Activated CD4-positive, alpha-beta T cell treated with anti-CD3 and anti-CD28 coated beads, Interleukin-2, amount 50 U/mL, for 16 hours (primary cell): ENCODE results near the gene RAB40B.

Experiments used
- DNase-seq: peaks from one replicate; pipeline ENCODE4 v3.0.0-alpha.2; 2020

The RAB40B gene

DNA sequence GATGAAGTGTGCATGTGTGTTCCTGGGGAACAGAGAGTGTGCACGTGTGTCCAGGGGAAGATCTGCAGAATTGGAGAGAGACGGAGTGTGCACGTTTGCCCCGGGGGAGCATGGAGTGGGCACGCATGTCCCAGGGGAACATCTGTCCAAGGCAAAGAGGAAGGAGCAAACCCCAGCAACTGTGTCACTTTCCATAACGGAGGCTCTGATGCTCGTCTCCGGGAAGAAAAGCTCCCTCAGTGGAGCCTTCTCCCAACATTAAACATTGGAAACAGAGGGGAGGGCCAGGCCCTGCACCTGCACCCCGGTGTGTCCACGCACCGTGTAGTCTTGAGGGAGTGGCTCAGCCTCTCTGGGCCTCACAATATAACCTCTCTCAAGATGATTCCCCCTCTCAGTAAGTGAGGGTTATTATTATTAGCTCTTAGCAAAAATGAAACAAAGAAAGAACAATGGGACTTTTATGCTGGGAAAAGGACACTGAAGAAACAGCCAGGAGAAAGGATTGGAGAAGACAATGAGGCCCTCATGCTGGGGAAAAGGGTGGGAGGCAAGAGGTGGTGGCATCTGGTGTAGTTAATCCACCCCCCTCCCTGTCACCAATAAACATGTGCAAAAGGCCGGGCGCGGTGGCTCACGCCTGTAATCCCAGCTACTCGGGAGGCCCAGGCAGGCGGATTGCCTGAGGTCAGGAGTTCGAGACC is 7.6 kb downstream of the RAB40B start:
- DNase-seq, result no peak

DNA sequence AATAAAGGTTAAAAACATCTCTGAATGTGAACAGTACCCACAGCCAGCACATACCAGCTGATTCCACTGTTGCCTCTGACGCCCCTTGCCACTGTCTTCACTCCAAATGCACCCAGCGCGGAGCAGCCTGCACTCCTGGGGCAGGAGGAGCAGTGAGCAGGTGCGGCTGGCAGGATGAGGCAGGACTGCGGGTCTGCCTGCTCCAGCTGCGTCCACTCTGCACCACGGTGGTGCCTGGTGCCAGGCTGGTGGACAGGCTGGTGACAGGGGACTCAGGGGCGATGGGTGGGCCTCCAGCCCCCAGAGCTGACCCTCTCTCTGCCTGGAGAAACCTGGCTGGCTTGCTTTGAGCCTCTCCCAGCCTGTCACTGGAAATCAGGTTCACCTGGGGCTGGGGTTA is 9.4 kb downstream of the RAB40B start:
- DNase-seq, result no peak

DNA sequence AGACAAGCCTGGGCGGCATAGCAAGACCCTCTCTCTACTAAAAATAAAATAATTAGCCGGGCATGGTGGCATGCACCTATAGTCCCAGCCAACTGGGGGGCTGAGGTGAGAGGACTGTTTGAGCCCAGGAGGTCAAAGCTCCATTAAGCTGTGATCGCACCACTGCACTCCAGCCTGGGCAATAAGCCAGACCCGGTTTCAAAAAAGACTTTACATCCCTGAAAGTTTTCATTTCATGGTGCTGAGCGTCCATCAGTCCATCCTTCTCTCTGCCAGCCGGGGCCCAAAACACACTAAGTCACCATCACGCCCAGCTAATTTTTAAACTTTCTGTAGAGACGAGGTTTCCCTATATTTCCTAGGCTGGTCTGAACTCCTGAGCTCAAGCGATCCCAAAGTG is 10.6 kb downstream of the RAB40B start:
- DNase-seq, result no peak

DNA sequence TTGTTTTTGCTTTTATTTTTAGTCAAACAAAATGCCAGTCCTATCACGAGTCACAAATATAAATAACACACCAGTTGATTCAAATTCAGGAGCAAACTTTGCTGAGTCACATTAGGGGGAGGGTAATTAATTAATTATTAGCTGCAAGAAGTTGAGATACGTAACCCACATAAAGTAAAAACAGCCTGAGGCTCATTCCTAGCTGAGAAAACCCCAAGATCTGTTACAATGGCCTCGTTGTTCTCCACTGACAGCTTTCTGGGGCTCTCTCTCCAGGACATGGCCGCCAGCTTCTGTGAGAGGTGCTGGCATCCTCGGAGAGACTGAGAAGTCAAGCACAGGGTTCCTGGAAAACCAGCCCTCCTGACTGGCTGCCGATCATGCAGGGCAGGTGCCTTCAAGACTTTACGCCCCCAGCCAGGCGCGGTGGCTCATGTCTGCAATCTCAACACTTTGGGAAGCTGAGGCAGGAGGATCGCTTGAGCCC is 11.1 kb downstream of the RAB40B start:
- DNase-seq, result no peak

DNA sequence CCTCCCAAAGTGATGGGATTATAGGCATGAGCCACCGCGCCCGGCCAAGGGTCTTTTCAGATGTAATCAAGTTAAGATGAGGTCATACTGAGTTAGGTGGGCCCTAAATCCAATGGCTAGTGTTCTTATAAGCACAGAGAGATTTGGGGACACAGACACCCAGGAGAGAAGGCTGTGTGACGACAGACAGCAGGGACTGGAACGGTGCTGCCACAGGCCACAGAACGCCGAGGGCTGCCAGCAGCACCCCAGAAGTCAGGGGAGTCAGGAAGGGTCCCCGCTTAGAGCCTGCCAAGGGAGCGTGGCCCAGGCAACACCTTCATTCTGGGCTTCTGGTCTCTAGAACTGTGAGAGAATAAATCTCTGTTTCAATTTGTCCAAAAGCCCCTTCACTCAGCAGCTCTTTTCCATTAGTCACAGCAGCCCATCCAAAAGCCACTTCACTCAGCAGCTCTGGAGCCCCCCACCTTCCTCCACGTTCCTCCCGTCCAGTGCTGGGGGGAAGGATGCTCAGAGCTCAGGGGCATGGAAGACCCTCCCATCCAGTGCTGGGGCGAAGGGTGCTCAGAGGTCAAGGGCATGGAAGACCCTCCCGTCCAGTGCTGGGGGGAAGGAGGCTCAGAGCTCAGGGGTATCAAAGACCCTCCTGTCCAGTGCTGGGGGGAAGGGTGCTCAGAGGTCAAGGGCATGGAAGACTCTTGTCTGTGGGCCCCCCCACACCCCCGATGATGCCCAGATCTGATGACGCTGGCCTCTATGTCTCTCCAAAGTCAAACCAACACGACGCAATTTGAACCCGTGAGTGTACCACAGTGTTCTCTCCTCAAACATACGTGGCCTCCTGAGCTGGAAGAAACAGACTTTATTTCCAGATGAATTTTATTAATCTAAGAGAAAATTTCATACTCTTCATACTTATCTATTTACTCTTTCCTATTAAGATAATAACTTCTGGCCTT is 11.9 kb downstream of the RAB40B start:
- DNase-seq, result no peak

DNA sequence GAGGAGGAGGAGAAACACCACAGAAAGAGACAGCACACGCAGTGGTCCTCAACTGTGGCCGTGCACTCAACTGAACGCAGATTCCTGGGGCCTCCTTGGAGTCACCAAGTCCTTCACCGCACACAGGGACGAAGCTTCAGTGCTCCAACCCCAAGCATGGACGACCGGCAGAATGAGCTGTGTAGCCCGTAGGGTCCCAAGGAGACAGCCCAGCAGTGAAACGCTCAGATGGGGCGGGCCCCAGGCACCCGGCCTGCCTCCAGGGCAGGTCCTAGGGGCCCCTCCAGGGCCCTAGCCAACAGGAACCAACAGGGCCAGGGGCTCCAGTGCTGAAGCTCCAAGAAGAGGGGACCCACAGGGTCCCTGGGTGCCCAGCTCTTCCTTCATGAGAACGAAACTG is 13.2 kb downstream of the RAB40B start:
- DNase-seq, result no peak

DNA sequence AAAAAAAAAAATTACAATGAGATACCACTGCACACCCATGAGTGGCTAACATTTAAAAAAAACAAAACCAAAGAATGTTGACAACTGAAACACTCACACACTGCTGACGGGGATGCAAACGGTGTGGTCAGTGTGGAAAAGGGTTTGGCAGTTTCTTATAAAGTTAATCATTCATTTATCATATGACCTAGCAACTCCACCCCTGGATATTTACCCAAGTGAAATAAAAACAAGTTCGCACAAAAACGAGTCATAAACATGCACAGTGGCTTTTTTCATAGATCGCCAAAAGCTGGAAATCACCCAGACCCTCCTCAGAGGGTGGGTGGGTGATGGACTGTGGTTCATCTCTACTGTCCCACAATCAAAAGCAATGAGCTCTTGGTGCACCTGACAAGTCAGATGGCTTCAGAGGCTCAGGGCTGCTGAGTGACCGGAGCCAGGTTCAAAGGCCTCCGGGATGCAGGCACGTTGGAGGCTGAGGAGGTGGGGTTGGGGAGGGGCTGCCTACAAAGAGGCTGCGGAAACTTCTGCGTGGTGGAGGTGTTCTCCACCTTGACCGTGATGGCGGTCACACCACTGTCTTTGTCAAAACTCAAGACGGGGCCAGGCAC is 14.2 kb downstream of the RAB40B start:
- DNase-seq, result no peak

DNA sequence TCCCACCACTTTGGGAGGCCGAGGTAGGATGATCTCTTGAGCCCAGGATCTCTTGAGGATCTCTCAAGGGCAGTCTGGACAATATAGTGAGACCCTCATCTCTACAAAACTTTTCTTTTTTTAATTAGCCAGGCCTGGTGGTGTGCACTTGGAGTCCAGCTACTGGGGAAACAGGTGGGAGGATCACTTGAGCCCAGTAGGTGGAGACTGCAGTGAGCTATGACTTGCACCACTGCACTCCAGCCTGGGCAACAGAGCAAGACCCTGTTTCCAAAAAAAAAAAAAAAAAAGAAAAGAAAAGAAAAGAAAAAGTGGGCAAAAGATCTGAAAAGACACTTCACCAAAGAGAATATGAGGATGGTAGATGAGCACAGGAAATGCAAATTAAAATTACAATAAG is 15.0 kb downstream of the RAB40B start:
- DNase-seq, result no peak

DNA sequence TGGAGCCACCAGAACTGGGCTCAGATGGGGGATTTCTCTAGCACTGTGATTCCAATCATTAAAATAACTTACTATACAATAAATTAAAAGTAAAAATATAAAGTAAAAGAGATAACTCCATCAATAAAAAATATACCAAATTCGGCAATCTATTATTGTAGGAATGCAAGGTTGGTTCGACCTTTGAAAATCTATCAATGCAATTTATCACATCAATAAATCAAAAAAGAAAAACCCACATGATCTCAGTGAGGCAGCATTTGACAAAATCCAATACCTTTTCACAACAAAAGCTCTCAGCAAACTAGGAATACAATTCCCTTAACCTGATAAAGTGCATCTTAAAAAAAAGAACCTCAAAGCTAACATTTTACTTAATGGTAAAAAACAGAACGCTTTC is 17.0 kb downstream of the RAB40B start:
- no peak for DNase-seq

DNA sequence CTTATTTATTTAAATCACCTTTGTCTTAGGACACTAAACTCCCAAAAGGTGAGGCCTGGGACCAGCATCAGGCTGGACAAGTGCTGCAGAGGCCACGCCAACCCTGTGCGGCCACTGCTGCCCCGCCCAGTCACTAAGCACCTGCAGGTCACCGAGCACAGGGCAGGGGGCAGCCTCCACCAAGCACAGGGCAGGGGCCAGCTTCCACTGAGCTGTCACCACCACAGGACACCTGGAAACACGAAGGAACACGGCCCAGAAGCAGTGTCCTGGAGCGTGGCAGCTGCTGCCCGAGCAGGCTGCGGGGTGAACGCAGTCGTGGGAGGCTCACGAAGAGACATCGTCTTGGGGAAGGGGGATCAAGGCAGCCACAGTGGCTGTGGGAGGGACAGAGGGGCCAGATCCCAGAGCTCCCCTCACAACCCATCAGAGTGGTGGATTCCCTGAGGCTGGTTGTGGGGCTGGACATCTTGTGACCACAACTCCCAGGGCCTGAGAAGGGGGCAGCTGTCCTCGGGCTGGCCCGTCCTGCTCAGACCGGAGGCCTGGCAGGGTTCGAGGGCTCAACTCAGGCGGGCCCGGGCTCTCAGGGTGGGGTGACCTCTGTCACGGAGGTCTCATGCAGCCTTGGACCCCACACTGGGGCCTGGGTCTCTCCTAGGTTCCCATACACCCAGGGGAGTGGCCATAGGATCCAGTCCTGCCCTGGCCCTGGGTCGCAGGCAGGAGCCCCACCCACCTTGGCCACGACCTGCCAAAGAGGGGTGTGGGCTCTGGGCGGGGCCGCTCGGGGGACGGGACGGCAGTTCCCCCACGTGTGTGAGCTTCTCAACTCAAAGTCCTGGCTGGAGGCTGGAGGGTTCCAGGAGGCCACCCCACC is 18.7 kb downstream of the RAB40B start:
- DNase-seq, result no peak

DNA sequence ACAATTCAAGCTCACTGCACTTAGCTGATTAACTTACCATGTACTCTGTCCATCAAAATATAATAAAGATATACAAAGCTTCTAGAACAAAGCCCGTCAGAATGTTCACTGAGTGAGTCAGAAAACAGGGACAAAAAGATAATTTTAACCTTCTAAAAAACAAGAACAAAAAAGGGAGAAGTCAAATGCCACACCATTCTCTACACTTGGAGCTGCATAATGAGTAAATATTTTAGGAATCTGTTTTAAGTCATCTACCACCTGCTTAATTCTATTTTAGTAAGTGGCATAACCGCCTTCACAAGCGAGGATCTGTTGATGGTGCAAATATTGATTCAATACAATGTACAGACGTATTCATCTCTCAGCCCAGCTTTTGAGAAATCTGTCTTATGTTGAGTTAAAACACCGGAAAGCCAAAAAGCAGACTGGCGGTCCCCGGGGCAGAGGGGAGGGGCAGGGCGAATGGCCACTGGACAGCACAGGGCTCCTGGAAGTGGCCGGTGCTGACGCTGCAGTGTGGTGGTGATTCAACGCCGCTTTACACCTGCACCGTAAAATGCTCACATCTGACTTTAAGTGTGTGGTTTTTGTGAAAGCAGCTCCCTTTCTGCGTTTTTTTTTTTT is 20.1 kb downstream of the RAB40B start:
- DNase-seq, result no peak

DNA sequence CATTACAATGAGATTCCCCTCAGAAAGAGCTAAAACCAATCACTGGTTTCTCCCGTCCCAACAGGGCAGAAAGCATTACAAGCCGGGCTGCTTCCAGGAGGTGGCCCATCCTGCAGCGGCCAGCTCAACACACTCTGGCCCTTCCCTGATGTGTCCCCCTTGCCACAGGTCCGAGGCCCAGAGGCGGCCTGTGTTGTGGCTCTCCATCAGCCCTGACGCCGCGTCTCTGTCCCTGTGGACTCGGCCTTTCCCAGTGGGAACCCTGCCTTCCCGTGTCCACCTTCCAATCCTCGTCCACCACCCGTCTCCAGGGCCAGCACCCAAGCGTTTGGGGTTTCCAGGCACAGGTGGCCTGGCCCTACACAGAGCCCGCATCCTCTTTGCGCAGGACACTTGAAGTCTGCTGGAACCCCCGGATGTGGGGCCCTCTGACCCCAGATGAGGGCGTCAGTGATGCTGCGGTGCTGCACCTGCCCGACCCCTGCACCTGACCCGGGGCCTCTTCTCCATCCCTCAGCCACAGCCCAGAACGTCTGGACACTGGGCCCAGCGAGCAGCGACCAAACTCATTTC is 21.1 kb downstream of the RAB40B start:
- no peak for DNase-seq

DNA sequence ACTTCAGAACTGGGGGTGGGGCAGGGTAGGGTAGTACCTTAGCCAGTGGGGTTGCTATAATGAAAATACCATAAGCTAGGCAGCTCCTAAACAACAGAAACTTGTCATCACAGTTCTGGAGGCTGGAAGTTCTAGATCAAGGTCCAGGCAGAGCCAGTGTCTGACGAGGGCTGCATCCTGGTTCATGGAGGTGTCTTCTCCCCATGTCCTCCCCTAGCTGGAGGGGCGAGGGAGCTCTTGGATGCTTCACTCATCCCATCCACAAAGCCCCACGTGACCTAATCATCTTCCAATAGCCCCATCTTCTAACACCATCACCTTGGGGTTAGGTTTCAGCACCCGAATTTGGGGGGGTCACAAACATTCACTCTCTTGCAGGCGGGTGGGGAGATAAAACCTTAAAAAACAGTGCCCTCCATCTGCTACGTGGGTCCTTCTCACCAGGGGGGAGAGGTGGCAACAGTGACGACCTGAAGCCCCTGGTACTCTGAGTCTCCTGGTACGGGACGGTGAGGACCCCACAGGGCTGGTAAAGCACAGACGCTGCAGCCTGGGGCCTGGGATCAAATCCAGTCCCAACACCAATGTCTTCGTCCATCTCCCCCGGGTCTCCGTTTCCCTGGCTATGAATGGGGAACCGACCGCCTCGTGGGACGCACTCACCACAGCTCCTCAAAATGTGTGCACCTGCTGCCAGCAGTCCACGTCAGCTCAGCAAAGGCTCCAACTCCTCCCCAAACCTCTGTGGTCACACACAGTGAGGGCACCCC is 22.8 kb downstream of the RAB40B start:
- DNase-seq, result no peak

DNA sequence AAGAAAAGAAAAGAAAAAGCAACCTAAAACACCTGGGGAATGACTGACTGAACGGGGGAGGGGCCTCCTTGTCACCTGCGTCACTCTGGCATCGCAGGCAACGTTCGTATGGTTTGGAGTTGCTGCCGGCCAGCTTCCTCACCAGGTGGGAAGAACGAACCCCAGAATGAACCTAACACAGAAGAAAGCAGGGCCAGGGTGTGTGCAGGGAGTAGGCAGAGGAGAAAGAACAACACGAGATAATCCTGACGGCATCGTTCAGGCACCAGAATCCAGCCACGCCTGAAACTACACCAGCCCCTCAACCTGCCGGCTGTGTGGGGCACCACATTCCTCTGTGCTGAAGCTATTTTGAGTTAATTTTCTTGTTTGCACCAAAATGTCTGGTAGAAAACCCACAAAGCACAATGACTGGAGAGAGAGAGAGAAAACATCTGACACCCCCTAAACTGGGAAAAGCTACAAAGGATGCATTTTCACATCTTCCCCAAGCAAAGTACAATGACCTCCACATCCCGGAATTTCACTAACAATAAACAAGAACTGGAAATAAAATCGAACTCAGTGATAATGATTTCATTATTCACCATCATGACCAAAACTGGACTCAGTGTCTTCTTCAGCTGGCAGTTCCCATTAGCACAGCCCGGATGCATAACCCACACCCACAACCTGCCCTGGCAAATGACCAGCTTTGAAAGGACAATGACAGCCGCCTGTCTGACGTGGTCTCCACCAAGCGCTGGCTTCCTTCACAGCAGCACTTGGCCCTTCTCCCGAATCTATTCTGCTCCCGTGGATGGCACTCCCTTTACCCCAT is 23.6 kb downstream of the RAB40B start:
- no peak for DNase-seq

DNA sequence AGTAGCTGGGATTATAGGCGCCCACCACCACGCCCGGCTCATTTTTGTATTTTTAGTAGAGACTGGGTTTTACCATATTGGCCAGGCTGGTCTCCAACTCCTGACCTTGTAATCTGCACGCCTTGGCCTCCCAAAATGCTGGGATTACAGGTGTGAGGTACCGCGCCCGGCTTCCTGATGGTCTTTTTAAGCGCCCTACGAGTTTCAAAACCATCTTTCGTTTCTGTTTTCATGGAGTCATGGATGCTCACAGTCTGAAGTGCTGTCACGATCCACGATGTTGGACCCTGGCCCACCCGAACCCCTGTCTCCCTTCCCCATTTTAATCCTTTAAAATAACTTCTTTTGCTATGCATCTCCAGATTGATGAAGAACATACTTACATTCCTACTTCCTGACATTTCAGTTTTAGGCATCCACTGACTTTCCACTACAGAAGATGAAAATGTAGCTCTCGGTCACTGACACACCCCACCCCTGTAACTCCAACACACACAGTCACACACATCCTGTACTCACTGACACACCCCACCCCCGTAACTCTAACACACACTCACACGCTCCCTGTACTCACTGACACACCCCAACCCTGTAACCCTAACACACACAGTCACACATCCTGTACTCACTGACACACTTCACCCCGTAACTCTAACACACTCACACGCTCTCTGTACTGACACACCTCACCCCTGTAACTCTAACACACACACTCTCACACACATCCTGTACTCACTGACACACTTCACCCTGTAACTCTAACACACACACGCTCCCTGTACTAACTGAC is 27.6 kb downstream of the RAB40B start:
- DNase-seq, result no peak

DNA sequence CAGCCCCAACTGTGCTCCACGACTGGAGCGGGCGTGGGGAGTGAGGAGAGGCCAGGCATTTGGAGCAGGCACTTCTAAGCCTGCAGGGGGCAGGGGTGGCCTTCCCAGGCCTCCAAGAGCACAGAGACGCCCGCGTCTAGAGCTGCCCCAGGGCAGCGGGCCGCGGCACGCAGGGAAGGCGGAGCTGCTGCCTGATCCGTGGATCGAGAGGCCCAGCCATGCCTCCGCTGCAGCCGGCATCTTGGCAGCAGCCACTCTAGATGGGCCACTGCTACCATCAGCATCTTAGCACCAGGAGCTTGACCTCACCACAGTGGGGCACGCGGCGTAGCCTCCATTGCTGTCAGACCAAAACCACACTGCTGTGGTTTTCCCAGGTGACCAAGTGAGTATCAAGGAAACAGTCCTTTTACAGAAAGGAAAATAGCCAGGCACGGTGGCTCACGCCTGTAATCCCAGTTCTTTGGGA is 29.8 kb downstream of the RAB40B start:
- DNase-seq, result peak; percentile 35

DNA sequence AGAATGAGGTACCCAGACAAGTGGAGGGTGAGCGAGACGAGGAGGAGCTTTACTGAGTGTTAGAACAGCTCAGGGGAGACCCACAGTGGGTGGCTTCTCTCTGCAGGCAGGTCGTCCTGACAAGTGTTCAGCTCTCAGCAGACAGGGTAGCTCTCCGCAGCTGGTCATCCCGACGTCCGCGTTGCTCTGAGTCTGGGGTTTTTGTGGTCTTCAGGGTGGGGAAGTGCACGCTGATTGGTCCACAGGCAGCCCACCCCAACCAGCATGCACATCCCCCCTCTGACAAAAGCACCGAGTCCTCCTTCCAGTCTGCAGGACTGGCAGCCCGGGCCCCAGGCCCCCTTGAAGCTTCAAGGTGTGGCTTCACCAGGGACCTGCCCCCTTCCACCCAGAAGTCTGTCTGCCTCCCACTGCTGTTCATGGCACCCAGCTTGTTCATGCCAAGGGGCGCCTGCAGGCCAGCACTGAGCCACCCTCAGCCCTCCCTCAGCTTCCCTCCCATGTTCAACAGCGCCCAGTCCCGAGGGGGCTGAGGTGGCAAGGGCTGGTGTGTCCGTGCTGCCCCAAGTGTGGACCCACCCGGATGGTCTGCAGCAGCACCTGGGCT is 30.4 kb downstream of the RAB40B start:
- no peak for DNase-seq

DNA sequence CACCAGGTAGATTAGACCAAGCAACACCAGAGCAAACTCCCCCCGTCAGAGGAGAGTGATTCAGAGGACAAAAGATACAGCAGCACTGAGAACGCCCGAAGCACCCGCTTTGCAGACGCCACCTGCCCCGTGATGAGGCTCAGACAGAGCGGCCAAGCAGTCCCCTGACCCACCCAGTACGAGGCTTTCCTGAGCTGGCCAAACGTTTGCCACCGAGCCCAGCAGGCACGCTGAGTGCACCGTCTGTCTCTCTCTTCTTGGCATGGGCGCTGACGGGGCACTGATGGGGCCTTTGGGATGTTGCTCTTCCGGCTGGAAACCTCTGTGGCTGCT is 30.9 kb downstream of the RAB40B start:
- no peak for DNase-seq
